Measurements from ENCODE around the gene BTBD18. TPM values are rescaled to one million over a fixed set of nuclear protein-coding genes. Genes with fewer than 3 reads are reported as not detected.

BTBD18 gene
- total and polyA plus RNA-seq, 2 of the 13 experiments (the other 11 are each of a cell fraction or from before 2014, with no cell fraction given) = not detected

DNA sequence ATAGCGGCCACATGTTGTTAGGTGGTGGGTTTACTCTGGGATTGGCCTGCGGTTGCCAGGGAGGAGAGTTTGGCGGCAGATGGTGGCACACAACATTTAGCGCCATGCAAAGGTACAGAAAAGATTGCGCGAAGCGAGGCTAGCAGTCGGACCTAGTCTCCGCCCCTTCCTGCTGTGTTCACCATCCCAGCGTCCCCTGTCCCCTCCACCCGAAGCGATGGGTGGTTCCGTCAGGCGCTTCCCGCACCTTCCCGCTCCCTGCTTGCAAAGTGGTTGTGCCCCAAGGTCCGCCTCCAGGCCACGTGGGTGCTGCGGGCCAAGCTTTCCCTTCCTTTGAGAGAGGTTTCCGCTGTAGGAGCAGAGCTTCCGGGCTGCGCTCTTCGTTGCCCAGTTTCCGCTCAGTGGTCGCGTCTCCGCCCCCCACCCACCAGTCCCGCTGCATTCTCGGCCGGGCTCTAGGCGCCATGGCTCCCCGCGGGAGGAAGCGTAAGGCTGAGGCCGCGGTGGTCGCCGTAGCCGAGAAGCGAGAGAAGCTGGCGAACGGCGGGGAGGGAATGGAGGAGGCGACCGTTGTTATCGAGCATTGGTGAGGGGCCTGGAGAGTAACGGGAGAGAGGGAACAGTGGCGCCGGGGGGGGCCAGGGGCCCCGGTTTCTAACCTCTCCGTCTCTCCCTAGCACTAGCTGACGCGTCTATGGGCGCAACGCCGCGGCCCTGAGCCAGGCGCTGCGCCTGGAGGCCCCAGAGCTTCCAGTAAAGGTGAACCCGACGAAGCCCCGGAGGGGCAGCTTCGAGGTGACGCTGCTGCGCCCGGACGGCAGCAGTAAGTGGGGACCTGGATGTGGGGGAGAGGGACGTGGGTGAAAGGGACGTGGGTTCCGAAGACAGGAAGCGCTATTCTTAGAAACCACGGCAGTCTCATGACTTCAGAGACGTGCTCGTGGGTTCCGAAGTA is 10.2 kb downstream of the BTBD18 start, which contains the start of gene SELENOH (continued):
- TF ChIP-seq, protein P1, sequence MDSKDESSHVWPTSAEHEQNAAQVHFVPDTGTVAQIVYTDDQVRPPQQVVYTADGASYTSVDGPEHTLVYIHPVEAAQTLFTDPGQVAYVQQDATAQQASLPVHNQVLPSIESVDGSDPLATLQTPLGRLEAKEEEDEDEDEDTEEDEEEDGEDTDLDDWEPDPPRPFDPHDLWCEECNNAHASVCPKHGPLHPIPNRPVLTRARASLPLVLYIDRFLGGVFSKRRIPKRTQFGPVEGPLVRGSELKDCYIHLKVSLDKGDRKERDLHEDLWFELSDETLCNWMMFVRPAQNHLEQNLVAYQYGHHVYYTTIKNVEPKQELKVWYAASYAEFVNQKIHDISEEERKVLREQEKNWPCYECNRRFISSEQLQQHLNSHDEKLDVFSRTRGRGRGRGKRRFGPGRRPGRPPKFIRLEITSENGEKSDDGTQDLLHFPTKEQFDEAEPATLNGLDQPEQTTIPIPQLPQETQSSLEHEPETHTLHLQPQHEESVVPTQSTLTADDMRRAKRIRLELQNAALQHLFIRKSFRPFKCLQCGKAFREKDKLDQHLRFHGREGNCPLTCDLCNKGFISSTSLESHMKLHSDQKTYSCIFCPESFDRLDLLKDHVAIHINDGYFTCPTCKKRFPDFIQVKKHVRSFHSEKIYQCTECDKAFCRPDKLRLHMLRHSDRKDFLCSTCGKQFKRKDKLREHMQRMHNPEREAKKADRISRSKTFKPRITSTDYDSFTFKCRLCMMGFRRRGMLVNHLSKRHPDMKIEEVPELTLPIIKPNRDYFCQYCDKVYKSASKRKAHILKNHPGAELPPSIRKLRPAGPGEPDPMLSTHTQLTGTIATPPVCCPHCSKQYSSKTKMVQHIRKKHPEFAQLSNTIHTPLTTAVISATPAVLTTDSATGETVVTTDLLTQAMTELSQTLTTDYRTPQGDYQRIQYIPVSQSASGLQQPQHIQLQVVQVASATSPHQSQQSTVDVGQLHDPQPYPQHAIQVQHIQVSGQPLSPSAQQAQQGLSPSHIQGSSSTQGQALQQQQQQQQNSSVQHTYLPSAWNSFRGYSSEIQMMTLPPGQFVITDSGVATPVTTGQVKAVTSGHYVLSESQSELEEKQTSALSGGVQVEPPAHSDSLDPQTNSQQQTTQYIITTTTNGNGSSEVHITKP (CRISPR knock-in tag; IDR thresholded peaks at IDR 0.05; ENCODE audit: low read depth) = peak; percentile 98
- peak; percentile 94 for TF ChIP-seq THAP11 (CRISPR knock-in tag; IDR thresholded peaks at IDR 0.05)
- TF ChIP-seq NFYC (CRISPR knock-in tag; IDR thresholded peaks at IDR 0.05) = peak; percentile 41; the same call in 1 of the 2 replicates
- TF ChIP-seq POGZ (CRISPR knock-in tag; IDR thresholded peaks at IDR 0.05) = peak; percentile 86
- TF ChIP-seq MXD4 (CRISPR knock-in tag; IDR thresholded peaks at IDR 0.05) = peak; percentile 76; the same call in 1 of the 2 replicates
- TF ChIP-seq BORCS8-MEF2B (CRISPR knock-in tag; IDR thresholded peaks at IDR 0.05) = peak; percentile 82
- TF ChIP-seq, protein P2, sequence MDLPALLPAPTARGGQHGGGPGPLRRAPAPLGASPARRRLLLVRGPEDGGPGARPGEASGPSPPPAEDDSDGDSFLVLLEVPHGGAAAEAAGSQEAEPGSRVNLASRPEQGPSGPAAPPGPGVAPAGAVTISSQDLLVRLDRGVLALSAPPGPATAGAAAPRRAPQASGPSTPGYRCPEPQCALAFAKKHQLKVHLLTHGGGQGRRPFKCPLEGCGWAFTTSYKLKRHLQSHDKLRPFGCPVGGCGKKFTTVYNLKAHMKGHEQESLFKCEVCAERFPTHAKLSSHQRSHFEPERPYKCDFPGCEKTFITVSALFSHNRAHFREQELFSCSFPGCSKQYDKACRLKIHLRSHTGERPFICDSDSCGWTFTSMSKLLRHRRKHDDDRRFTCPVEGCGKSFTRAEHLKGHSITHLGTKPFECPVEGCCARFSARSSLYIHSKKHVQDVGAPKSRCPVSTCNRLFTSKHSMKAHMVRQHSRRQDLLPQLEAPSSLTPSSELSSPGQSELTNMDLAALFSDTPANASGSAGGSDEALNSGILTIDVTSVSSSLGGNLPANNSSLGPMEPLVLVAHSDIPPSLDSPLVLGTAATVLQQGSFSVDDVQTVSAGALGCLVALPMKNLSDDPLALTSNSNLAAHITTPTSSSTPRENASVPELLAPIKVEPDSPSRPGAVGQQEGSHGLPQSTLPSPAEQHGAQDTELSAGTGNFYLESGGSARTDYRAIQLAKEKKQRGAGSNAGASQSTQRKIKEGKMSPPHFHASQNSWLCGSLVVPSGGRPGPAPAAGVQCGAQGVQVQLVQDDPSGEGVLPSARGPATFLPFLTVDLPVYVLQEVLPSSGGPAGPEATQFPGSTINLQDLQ (CRISPR knock-in tag; IDR thresholded peaks at IDR 0.05) = 0 out of 2 replicates have a peak, but pooled peaks have one; percentile 57
- TF ChIP-seq, protein P3, sequence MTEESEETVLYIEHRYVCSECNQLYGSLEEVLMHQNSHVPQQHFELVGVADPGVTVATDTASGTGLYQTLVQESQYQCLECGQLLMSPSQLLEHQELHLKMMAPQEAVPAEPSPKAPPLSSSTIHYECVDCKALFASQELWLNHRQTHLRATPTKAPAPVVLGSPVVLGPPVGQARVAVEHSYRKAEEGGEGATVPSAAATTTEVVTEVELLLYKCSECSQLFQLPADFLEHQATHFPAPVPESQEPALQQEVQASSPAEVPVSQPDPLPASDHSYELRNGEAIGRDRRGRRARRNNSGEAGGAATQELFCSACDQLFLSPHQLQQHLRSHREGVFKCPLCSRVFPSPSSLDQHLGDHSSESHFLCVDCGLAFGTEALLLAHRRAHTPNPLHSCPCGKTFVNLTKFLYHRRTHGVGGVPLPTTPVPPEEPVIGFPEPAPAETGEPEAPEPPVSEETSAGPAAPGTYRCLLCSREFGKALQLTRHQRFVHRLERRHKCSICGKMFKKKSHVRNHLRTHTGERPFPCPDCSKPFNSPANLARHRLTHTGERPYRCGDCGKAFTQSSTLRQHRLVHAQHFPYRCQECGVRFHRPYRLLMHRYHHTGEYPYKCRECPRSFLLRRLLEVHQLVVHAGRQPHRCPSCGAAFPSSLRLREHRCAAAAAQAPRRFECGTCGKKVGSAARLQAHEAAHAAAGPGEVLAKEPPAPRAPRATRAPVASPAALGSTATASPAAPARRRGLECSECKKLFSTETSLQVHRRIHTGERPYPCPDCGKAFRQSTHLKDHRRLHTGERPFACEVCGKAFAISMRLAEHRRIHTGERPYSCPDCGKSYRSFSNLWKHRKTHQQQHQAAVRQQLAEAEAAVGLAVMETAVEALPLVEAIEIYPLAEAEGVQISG (CRISPR knock-in tag; IDR thresholded peaks at IDR 0.05) = peak; percentile 93
- peak; percentile 94 for TF ChIP-seq GATAD1 (CRISPR knock-in tag; IDR thresholded peaks at IDR 0.05)
- TF ChIP-seq HNRNPLL (IDR thresholded peaks at IDR 0.05; ENCODE audit: low read depth, low read length, poor library complexity, severe bottlenecking) = peak; percentile 90
- no peak for TF ChIP-seq RELA (CRISPR knock-in tag; IDR thresholded peaks at IDR 0.05)
- no peak for TF ChIP-seq TOE1 (CRISPR knock-in tag; IDR thresholded peaks at IDR 0.05)
- no peak for TF ChIP-seq ZFP36 (IDR thresholded peaks at IDR 0.05; ENCODE audit: borderline replicate concordance, low read depth, low read length, partially characterized antibody)
- peak; percentile 79; the same call in 1 of the 2 replicates for TF ChIP-seq YEATS2 (CRISPR knock-in tag; IDR thresholded peaks at IDR 0.05; ENCODE audit: borderline replicate concordance)
- peak; percentile 92 for TF ChIP-seq ZMYM4 (CRISPR knock-in tag; IDR thresholded peaks at IDR 0.05)
- TF ChIP-seq, protein P4, sequence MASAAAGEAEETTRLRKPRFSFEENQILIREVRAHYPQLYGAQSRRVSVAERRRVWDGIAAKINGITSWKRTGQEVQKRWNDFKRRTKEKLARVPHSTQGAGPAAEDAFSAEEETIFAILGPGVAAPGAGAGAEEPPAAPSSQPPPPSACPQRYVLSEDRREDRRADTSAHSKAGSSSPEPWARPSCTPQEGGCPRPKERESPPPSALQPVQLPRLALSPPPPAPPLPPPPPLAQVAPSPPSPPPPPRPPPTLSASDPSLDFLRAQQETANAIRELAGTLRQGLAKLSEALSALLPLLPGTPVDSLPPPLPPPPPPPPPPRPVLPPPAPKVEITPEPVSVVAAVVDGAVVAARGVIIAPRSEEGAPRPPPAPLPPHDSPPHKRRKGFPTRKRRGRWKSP (CRISPR knock-in tag; IDR thresholded peaks at IDR 0.05) = peak; percentile 95

All from HepG2 (cell line).